Parathyroid adenoma (tissue), 2 donors: ENCODE data around the gene PLXDC1.

ENCODE experiments used
- H2AFZ ChIP-seq: fragments of 300-600 bp; sonication (generic); one replicate; pipeline ENCODE4 v1.7.0; 2017; ENCODE audit warnings: antibody characterized with exemption, mild to moderate bottlenecking
- H3K27ac ChIP-seq: fragments of 300-600 bp; sonication (generic); one replicate; pipeline ENCODE4 v1.7.0; 2017
- H3K27me3 ChIP-seq: fragments of 300-600 bp; sonication (generic); one replicate; pipeline ENCODE4 v1.7.0; 2017; ENCODE audit warnings: low read length; ENCODE audit not compliant: control insufficient read depth, insufficient read depth
- H3K36me3 ChIP-seq: fragments of 300-600 bp; sonication (generic); one replicate; pipeline ENCODE4 v1.7.0; 2017; ENCODE audit warnings: low read length; ENCODE audit not compliant: control insufficient read depth, insufficient read depth
- H3K4me1 ChIP-seq: fragments of 300-600 bp; sonication (generic); one replicate; pipeline ENCODE4 v1.7.0; 2017; ENCODE audit warnings: control low read depth
- H3K4me2 ChIP-seq: fragments of 300-600 bp; sonication (generic); one replicate; pipeline ENCODE4 v1.7.0; 2017; ENCODE audit warnings: low read length
- H3K4me3 ChIP-seq: fragments of 300-600 bp; sonication (generic); one replicate; pipeline ENCODE4 v1.7.0; 2017; ENCODE audit warnings: low read depth, low read length
- H3K79me2 ChIP-seq: fragments of 300-600 bp; sonication (generic); one replicate; pipeline ENCODE4 v1.7.0; 2017; ENCODE audit warnings: control low read depth
- H3K9ac ChIP-seq: fragments of 300-600 bp; sonication (generic); one replicate; pipeline ENCODE4 v1.7.0; 2017; ENCODE audit warnings: mild to moderate bottlenecking
- H3K9me3 ChIP-seq: fragments of 300-600 bp; sonication (generic); one replicate; pipeline ENCODE4 v1.7.0; 2017; ENCODE audit warnings: low read length; ENCODE audit not compliant: control insufficient read depth
- CTCF ChIP-seq: fragments of 300-600 bp; sonication (generic); IDR thresholded peaks from one replicate; pipeline ENCODE4 v1.7.0; 2017; ENCODE audit warnings: antibody characterized with exemption, mild to moderate bottlenecking
- donor health status: primary hyperparathyroidism.

PLXDC1 gene

GRCh38 chr17:39095309-39095686 lies 56.1 kb downstream of the PLXDC1 start:
- TF ChIP-seq CTCF = no peak
- no peak overlapping the region for H3K9ac ChIP-seq
- no peaks in the 10 kb centered on the region for H3K4me1 ChIP-seq
- H3K9me3 ChIP-seq = no peaks in the 10 kb centered on the region
- H3K79me2 ChIP-seq = no peaks in the 10 kb centered on the region
- no peak overlapping the region for H3K4me2 ChIP-seq
- H3K27ac ChIP-seq = no peak overlapping the region
- H3K36me3 ChIP-seq = no peaks in the 10 kb centered on the region
- no peak overlapping the region for H3K4me3 ChIP-seq
- no peak overlapping the region for H2AFZ ChIP-seq
- no peaks in the 10 kb centered on the region for H3K27me3 ChIP-seq

- no peaks in the 10 kb centered on the region for H3K4me1 ChIP-seq
Measured at GRCh38 chr17:39094607-39095308, 56.7 kb downstream of the PLXDC1 start.

GRCh38 chr17:39092692-39093230 lies 58.7 kb downstream of the PLXDC1 start:
- H3K4me2 ChIP-seq = no peak overlapping the region
- H3K9me3 ChIP-seq = no peaks in the 10 kb centered on the region
- H3K9ac ChIP-seq = no peak overlapping the region
- H3K27ac ChIP-seq = no peak overlapping the region
- H3K36me3 ChIP-seq = no peaks in the 10 kb centered on the region
- no peaks in the 10 kb centered on the region for H3K79me2 ChIP-seq
- no peak overlapping the region for H3K4me3 ChIP-seq
- H2AFZ ChIP-seq = no peak overlapping the region
- H3K27me3 ChIP-seq = no peaks in the 10 kb centered on the region
- no peaks in the 10 kb centered on the region for H3K4me1 ChIP-seq
- no peak for TF ChIP-seq CTCF

More at GRCh38 chr17:39094607-39095308, 56.7 kb downstream of the PLXDC1 start:
- no peak for TF ChIP-seq CTCF
- Histone ChIP-seq H3K4me3 (no peak overlapping the region), H3K27me3 (no peaks in the 10 kb centered on the region), H2AFZ (no peak overlapping the region), H3K79me2 (no peaks in the 10 kb centered on the region), H3K36me3 (no peaks in the 10 kb centered on the region), H3K27ac (no peak overlapping the region), H3K4me2 (no peak overlapping the region), H3K9me3 (no peaks in the 10 kb centered on the region), H3K9ac (no peak overlapping the region)

GRCh38 chr17:39090908-39091665 lies 60.4 kb downstream of the PLXDC1 start:
- Histone ChIP-seq H3K4me2 (no peak overlapping the region), H3K9ac (no peak overlapping the region), H2AFZ (no peak overlapping the region), H3K79me2 (no peaks in the 10 kb centered on the region), H3K9me3 (no peaks in the 10 kb centered on the region), H3K4me1 (no peaks in the 10 kb centered on the region), H3K27ac (no peak overlapping the region), H3K36me3 (no peaks in the 10 kb centered on the region), H3K27me3 (no peaks in the 10 kb centered on the region), H3K4me3 (no peak overlapping the region)
- no peak for TF ChIP-seq CTCF
